ENCODE measurements around the gene SNAPC2.
A peak's percentile ranks its signal among the peaks of the same experiment; 100 is the strongest.
"Not testable (repeated sequence)": the region's sequence is repeated elsewhere in the genome, so short reads cannot be mapped to it uniquely, and the experiment has no call there.

Gene SNAPC2

DNA sequence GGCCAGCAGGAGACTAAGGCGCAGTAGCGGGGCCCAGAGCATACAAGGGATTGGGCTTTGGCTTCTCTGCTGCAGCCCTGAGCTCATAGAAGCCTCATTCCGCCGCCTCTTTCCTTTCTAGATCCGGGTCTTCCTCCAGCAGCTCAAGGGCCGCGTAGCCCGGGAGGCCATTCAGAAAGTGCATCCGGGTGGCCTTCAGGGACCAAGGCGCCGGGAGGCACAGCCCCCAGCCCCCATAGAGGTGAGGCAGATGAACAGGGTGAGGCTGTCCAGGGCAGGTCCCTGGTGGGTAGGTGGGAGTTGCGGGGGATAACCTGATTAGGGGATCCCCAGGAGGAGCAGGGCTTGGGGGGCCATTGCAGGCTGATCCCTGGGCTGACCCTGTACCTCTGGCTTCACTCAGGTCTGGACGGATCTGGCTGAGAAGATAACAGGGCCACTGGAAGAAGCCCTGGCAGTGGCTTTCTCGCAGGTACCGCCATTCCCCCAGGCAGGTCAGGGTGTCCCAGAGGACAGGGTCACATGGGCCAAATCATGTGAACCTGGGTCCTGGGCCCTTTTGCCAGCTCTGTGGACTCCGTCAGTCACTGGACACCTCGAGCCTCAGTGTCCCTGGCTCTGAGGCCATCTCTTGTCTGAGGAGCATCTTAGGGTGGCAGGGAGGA is 1.3 kb downstream of the SNAPC2 start:
- DNase-seq (ENCODE audit: low read depth in 2 of 3, low spot score in 2 of 3): no peak

DNA sequence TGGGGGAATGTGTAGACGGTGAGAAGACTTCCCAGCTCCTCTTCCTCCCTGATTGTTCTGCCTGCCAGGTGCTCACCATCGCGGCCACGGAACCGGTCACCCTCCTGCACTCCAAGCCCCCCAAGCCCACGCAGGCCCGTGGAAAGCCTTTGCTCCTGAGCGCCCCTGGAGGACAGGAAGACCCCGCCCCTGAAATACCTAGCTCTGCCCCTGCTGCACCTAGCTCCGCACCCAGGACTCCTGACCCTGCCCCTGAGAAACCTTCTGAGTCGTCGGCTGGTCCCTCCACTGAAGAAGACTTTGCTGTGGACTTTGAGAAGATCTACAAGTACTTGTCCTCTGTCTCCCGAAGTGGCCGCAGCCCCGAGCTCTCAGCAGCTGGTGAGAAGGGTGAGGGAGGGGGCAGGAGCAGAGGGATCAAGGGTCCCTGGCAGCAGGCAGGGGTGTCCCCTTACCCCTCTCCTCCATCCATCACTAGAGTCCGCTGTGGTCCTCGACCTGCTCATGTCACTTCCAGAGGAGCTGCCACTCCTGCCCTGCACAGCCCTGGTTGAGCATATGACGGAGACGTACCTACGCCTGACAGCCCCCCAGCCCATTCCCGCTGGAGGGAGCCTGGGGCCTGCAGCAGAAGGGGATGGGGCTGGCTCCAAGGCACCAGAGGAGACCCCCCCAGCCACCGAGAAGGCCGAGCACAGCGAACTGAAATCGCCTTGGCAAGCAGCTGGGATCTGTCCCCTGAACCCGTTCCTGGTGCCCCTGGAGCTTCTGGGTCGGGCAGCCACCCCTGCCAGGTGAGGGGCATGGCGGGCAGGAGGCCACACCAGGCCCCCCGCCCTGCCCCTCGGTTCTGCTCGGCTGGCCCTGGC is 2.1 kb downstream of the SNAPC2 start:
- DNase-seq (ENCODE audit: low read depth in 2 of 3, low spot score in 2 of 3): no peak

- DNase-seq (ENCODE audit: low read depth in 2 of 3, low spot score in 2 of 3): no peak
Observed at GRCh38 chr19:7922836-7923195, 2.7 kb downstream of the SNAPC2 start.

- DNase-seq (ENCODE audit: low read depth in 2 of 3, low spot score in 2 of 3): no peak
Observed at GRCh38 chr19:7923295-7924191, 3.4 kb downstream of the SNAPC2 start.

- DNase-seq (ENCODE audit: low read depth in 2 of 3, low spot score in 2 of 3): no peak
Observed at GRCh38 chr19:7924241-7924640, 4.1 kb downstream of the SNAPC2 start.

GRCh38 chr19:7924651-7925170 is 4.6 kb downstream of the SNAPC2 start:
- DNase-seq (ENCODE audit: low read depth in 2 of 3, low spot score in 2 of 3): no peak

DNA sequence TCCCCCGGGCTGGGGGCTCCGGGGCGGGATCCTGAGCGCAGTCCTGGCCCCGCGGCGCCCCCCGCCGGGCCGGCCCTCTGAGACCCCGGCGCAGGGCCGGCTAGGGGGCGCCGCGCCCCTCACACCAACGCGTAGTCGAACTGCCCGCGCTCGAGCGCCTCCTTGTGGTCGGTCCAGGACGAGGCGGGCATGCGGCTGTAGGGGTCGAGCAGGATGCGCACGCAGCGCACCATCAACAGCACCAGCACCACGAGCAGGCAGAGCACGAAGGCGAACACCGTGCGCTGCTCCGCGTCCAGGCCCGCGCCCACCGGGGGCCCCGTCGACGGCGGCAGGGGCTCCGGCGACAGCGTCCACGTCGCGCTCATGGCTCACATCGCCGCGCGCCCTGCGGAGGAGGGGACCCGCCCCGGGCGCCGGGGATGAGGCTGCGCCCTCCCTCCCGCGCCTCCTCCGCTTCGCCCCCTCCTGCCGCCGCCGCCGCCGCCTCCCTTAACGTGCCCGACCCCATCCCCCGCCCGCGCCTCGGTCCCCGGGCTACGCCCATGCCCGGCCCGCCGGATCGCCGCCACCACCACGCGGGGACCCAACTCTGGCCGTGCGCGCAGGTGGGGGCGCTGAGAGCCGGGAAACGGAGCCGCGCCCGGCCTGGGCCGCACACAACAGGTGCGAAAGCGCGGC is 5.2 kb downstream of the SNAPC2 start:
- DNase-seq (ENCODE audit: low read depth in 2 of 3, low spot score in 2 of 3): peak; percentile 65 to 86 (median 83)

DNA sequence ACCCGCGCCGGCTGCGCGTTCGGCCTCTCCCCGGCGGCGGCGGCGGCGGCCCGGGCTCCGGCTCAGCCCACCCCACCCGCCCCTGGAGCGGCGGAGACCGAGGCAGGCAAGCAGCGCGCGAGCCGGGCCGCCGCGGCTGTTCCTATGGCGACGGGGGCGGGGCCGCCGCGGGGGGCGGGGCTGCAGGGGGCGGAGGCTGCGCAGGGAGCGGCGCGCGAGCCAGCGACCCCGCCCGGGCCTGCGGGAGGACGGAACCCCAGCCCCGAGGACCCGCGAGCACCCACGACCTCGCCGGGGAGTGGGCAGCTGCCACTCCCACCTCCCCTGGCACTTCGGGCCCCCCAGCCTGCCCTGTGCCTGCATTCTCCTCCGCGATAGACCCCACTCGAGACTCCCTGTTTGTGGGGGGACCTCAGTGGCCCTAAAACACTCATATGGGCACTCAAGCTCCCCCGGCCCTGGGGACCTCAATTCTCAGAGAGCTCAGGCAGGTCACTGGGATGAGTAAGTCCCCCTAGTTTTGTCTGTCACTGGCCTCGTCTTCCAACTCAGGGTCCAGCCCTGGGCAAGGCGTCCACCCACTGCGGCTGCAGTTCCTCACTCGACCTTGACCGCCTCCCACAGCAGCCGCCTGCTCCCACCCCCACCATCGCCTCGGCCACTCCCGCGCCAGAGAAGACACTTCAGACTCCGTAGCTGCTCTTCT is 6.0 kb downstream of the SNAPC2 start, which contains the start of gene CTXN1:
CTXN1 (minus strand) TSS at position 115 of the 706 bp plus-strand sequence. CDS start 597 bp downstream, outside the sequence.
- peak in 2 of 3 experiments; percentile 52 to 54 for DNase-seq (ENCODE audit: low read depth in 2 of 3, low spot score in 2 of 3)

DNA sequence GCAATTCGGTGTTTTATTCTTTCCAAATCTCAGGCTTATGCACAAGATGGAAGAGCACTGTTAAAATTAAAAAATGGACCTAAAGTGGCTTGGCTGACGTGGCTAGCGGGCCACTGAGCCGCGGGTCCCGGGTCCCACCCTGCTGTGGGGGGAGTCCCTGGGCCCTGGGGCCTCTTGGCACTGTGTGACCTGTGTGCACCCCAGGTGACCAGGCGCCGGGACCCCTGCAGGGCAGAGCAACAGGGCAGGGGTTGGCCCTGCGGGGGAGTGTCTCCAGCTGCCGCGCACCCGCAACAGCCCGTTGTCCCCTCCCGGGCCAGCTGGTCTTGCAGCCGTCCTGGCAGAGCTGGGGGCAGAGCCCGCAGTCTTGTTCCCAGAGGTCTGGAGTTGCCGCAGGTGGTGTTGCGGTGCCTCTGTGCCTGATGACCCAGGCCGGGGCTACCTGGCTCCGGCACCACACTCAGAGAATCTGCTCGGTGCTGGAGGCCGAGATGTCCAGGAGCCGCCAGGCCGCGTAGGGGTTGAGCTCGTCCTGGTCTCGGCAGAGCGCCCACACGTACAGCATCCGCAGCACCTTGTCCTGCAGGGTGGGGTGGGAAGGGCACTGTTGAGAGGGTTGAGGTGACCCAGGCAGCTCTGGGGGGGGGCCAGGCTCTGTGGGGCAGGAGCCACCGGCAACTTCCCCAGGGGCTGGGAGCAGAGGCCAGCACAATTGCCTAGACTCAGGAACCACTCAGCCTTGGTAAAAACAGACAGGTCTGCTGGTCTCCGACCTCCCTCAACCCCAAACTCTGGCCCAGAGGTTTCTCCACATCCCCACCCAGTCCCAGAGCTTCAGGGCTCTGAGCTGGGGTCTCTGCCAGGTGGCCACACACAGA is 6.8 kb downstream of the SNAPC2 start:
- DNase-seq (ENCODE audit: low read depth in 2 of 3, low spot score in 2 of 3): no peak

DNA sequence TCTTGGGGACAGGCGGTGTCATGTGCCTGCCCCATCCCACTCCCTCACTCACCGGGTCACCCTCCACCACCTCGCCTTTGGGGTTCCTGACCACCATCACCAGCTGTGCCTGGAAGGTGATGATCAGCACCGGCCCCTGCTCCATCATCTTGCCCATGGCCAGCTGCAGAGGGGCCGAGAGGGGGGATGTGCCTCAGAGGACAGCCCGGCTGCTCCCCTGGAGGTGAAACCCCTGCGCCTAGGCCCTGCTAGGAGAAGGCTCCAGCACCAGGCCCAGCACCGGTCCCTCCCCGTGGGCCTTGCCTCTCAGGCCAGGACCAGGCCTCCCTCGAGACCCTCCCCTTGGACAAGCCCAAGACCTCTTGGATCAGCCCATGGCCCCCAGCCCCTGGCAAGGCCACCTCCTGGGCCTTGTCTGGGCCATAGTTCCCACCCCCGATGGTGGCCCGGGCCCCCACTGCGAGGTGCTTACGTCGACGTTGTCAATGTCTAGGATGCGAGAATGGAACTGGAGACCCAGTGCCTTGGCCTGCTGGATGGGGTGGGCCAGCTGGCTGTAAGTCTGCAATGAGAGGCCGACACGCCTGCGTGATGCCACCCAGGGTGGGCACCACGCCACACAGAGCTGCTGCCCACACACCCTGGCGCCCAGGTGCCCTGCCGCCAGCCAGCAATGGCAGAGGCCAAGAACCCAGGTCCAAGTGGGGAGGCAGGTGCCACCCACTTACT is 7.6 kb downstream of the SNAPC2 start:
- no peak for DNase-seq (ENCODE audit: low read depth in 2 of 3, low spot score in 2 of 3)

DNA sequence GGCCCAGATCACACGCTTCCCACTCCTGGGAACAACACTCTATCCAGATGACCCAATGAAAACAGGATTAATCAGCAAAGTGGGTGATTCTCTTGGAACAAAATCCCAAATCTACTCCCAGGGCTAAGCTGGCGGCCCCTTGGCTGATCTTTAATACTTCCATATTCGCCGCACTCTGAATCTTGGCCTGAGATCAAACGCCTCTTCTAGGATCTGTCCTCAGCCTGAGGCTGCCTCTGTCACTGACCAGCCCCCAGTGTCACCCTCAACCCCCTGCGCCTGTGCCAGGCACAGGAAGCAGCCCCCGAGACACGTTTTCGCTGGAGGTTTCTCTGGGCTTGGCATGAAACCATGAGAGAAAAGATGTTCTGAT is 8.2 kb downstream of the SNAPC2 start:
- no peak for DNase-seq (ENCODE audit: low read depth in 2 of 3, low spot score in 2 of 3)

GRCh38 chr19:7928741-7929701 is 8.9 kb downstream of the SNAPC2 start:
- DNase-seq (ENCODE audit: low read depth in 2 of 3, low spot score in 2 of 3): peak; percentile 53 to 56 (median 56)

GRCh38 chr19:7930030-7930429 is 9.9 kb downstream of the SNAPC2 start:
- not testable (repeated sequence) for DNase-seq (ENCODE audit: low read depth in 2 of 3, low spot score in 2 of 3)

DNA sequence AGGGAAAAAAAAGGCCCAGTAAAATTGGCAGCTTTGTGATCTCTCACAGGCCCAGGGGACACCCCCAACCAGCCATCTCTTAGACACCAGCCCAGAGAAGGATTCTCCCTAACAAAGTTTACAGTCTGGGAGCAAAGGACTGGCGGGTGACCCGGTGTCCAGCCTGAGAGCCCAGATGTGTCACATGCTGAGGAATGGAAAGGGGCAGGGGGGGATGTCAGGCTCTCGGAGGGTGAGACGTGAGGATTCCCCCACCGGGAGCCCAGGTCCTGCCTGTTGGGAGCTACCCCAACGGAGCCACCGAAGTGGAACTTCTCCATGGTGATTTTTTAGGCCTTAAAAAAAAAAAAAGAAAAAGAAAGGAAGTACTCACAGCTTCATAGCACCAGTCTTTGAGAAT is 10.6 kb downstream of the SNAPC2 start:
- DNase-seq (ENCODE audit: low read depth in 2 of 3, low spot score in 2 of 3): no peak

DNA sequence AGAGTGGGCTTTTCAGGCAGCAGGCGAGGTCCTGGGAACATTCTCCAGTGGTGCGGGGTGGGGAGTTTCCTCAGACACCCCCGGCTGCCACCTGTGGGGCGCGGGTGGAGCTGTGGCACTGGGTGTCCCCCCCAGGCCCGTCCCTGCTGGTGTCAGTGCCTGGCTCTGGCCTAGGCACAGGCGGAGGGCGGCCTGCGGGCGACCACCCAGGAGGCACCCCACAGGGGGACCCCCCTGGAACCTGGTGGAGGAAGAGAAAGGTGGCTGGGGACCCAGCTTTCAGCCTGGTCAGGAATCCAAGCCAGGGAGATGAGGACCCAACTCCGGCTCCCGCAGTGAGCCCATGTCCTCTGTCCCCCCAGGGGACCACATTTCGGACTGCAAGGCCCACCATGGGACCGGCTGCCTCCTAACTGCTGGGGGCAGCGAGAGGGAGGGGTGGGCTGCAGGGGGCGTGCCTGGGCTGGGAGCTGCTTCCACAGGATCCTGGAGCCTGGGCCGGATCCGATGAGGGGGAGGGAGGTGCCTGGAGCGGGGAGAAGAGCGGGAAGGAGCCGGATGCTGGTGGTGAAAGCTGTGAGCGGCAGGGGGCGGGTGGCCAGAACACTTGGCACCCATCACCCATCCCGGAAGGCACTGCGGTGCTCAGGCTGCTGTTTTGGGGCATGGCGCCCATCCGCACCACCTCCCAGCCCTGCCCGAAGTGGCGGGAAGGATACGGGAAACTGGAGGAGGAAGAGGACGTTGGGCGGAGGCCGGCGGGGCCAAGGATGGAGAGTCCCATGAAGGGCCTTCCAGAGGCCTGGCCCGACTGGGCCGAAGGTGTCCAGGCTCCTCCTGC is 11.3 kb downstream of the SNAPC2 start:
- DNase-seq (ENCODE audit: low read depth in 2 of 3, low spot score in 2 of 3): no peak

DNA sequence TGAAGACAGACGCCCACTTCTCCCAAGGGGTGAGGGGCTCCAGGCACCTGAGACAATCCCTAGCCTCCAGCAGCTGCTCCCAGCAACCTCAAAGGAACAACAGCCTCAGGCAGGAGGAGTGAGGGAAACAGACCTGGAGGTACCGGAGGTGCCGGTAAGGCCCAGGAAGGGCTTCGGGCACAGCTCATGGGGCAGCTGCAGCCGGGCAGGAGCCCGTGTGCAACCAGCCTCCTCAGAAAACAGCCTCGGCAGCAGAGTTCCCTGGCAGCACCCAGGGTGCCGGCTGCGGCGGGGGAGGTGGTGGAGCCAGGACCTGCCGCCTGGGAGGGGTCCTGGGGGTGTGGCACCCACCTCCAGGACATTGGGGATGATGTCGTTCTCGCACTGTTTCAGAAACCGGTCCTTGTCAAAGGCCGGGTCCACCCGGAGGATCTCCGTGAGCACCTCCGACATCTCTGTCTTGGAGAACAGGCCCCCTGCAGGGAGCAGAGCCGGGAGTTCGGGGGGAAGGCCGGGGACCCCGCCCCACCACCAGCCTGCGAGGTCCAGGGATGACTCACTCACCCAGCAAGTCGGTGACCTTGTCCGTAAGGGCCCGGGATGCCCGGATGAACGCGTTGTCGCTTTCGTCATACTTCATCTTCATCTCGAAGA is 12.3 kb downstream of the SNAPC2 start:
- no peak for DNase-seq (ENCODE audit: low read depth in 2 of 3, low spot score in 2 of 3)

Measured in activated CD8-positive, alpha-beta memory T cell treated with anti-CD3 and anti-CD28 coated beads for 48 hours (primary cell).